Middle frontal gyrus (tissue), 1 donor: ENCODE results near the gene CHD2.

Experiments
- DNase-seq: peaks from one replicate; pipeline ENCODE4 v3.0.0-alpha.2; 2015; ENCODE audit warnings: low spot score; ENCODE audit errors: extremely low spot score

CHD2 gene

GRCh38 chr15:92959219-92959618 lies 59.1 kb downstream of the CHD2 start:
- no peak for DNase-seq

- no peak for DNase-seq
Measured at GRCh38 chr15:92960996-92961681, 61.0 kb downstream of the CHD2 start.

GRCh38 chr15:92962914-92963313 lies 62.8 kb downstream of the CHD2 start:
- DNase-seq: no peak

- DNase-seq: no peak
Measured at GRCh38 chr15:92963794-92964193, 63.7 kb downstream of the CHD2 start.

GRCh38 chr15:92968926-92969651 lies 69.0 kb downstream of the CHD2 start:
- no peak for DNase-seq

GRCh38 chr15:92970656-92971055 lies 70.5 kb downstream of the CHD2 start:
- no peak for DNase-seq

GRCh38 chr15:92971081-92971480 lies 71.0 kb downstream of the CHD2 start:
- DNase-seq: no peak

GRCh38 chr15:92971713-92972112 lies 71.6 kb downstream of the CHD2 start:
- no peak for DNase-seq

- no peak for DNase-seq
Measured at GRCh38 chr15:92974183-92974915, 74.2 kb downstream of the CHD2 start.

- no peak for DNase-seq
Measured at GRCh38 chr15:92979011-92979701, 79.0 kb downstream of the CHD2 start.

GRCh38 chr15:92981333-92981732 lies 81.2 kb downstream of the CHD2 start:
- no peak for DNase-seq

- no peak for DNase-seq
Measured at GRCh38 chr15:92984161-92984560, 84.0 kb downstream of the CHD2 start.

- DNase-seq: no peak
Measured at GRCh38 chr15:92989470-92989869, 89.3 kb downstream of the CHD2 start.

- no peak for DNase-seq
Measured at GRCh38 chr15:92990031-92990430, 89.9 kb downstream of the CHD2 start.

- no peak for DNase-seq
Measured at GRCh38 chr15:92992720-92993119, 92.6 kb downstream of the CHD2 start.

- DNase-seq: no peak
Measured at GRCh38 chr15:92997821-92998220, 97.7 kb downstream of the CHD2 start.

GRCh38 chr15:93001156-93001555 lies 101.0 kb downstream of the CHD2 start:
- DNase-seq: no peak

GRCh38 chr15:93001881-93002280 lies 101.8 kb downstream of the CHD2 start:
- no peak for DNase-seq

GRCh38 chr15:93005133-93005532 lies 105.0 kb downstream of the CHD2 start:
- no peak for DNase-seq

- DNase-seq: no peak
Measured at GRCh38 chr15:93007994-93008393, 107.9 kb downstream of the CHD2 start.

GRCh38 chr15:93012786-93013185 lies 112.7 kb downstream of the CHD2 start:
- DNase-seq: no peak

- no peak for DNase-seq
Measured at GRCh38 chr15:93017526-93017925, 117.4 kb downstream of the CHD2 start.
